AG09309 (cell line): Measurements from ENCODE around the gene GPR183.
A peak's percentile ranks its signal among the peaks of the same experiment; 100 is the strongest.

Experiments used
- DNase-seq: peaks from one replicate; pipeline ENCODE4 v3.0.0-alpha.2; 2010; ENCODE audit warnings: low read depth
- H3K4me3 ChIP-seq: 2 replicates; pipeline ENCODE4 v1.5.1; 2011; ENCODE audit warnings: mild to moderate bottlenecking, low read depth, low read length, moderate library complexity; ENCODE audit not compliant: control insufficient read depth
- TF ChIP-seq, protein P1 (sequence below): IDR thresholded peaks from 2 replicates; pipeline ENCODE4 v1.5.1; 2011; ENCODE audit warnings: mild to moderate bottlenecking, low read depth, low read length, inconsistent platforms; ENCODE audit not compliant: insufficient read depth, control insufficient read depth; ENCODE audit errors: missing control alignments

GPR183 gene

DNA sequence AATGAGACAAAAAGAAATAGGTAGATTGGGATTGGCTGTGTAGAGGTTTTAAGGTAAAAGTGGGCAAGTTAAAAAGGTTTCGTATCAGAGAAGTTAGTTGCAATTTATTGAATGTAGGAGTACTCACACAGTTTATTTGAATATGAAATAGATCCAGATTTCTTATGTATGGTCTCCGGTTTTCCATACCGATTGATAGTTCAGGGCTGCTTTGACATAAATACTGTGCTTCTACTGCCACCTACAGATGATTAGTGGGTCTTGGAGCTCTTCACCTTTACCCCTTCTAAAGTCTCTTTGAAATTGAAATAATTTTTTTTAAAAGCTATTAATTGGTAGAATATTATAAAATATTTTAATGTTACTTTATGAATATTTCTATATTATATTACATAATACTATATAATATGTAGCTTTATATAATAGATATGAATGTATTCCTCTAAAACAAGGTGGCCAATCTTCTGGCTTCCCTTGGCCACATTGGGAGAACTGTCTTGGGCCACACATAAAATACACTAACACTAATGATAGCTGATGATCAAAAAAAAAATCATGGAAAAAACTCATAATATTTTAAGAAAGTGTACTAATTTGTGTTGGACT is 41.3 kb downstream of the GPR183 start:
- no peak overlapping the region for H3K4me3 ChIP-seq
- TF ChIP-seq, protein P1, sequence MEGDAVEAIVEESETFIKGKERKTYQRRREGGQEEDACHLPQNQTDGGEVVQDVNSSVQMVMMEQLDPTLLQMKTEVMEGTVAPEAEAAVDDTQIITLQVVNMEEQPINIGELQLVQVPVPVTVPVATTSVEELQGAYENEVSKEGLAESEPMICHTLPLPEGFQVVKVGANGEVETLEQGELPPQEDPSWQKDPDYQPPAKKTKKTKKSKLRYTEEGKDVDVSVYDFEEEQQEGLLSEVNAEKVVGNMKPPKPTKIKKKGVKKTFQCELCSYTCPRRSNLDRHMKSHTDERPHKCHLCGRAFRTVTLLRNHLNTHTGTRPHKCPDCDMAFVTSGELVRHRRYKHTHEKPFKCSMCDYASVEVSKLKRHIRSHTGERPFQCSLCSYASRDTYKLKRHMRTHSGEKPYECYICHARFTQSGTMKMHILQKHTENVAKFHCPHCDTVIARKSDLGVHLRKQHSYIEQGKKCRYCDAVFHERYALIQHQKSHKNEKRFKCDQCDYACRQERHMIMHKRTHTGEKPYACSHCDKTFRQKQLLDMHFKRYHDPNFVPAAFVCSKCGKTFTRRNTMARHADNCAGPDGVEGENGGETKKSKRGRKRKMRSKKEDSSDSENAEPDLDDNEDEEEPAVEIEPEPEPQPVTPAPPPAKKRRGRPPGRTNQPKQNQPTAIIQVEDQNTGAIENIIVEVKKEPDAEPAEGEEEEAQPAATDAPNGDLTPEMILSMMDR = peak; percentile 65
- no peak for DNase-seq

DNA sequence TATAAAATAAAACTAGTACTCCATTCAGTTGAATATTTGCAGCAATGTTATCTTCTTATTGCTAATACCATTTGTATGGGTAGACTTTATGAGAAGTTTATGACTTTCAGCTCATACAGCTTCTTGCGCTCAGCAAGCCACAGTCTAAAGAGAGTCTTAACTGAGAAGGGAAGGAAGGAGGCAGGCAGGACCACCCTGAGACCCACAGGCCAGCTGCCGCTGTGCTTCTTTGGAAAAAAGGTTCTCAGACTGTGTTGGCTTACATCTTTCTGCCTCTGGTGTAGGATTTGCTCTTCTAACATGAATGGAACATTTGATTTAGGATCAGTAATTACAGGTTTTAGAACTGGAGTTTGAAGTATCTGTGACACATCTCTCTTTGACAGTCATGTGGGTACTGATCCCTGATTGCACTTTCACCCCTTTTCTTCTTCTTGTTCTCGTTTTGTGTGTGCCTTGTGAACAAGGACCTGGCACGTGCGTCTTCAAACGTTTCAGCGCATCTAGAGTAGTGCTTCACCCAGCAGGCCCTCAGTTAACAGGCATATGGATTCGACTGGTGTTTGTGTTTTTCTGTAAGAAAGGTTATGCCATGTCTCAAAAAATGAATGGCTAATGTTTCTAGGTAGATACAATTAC is 41.9 kb downstream of the GPR183 start:
- TF ChIP-seq, protein P1 = no peak
- H3K4me3 ChIP-seq = no peak overlapping the region
- no peak for DNase-seq

- DNase-seq = no peak
- TF ChIP-seq, protein P1 = no peak
- H3K4me3 ChIP-seq = no peak overlapping the region
Observed at GRCh38 chr13:99264051-99264450, 43.1 kb downstream of the GPR183 start.

DNA sequence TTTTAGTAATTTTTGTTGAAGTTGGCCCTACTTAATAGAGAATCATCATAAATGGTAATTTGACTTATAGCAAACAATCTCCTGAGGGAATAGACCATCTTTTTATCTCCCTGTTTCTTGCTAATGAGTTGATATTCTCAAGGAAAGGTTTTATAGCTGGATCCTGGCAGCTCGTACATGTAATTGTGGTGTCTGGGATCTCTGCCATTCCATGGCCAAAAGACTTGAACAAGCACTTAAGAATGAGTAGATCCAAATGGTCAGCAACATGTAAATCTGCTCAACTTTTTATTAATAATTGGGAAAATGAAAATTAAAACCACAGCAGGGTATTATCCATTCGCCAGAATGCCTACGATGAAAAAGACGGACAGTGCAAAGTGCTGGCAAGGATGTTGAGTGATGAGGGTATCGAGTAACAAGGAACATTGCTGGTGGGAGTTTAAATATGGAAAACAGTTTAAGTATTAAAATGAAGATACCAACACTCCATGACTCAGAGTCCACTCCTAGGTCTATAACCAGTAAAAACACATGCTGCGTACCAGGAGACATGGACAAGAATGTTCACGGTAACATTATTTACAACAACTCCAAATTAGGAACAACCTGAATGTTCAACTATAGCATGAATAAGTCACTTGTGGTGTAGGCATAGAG is 43.9 kb downstream of the GPR183 start:
- H3K4me3 ChIP-seq = no peak overlapping the region
- TF ChIP-seq, protein P1 = no peak
- DNase-seq = no peak

- TF ChIP-seq, protein P1 = no peak
- H3K4me3 ChIP-seq = no peak overlapping the region
- no peak for DNase-seq
Observed at GRCh38 chr13:99261059-99261458, 46.1 kb downstream of the GPR183 start.

DNA sequence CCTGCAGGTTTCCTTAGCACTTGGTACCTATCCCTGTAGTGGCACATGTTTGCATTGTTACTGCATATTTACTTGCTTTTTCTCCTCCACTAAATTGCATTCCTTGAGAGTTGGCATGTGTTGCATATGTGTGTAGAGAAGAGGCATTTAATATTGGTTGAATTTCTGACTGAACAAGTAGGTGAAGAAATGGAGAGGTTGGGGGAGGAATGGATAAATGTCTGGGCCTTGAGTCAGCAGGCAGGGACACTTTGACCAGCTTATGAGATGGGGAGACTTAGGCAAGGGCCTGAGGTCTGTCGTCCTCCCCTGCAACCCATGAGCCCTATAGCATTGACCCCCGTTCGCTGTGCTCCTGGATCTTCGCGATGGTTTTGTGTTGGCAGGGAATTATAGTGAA is 47.0 kb downstream of the GPR183 start:
- DNase-seq = no peak
- no peak overlapping the region for H3K4me3 ChIP-seq
- TF ChIP-seq, protein P1 = no peak

- TF ChIP-seq, protein P1 = no peak
- H3K4me3 ChIP-seq = no peak overlapping the region
- no peak for DNase-seq
Observed at GRCh38 chr13:99258946-99259345, 48.3 kb downstream of the GPR183 start.
